Right atrium auricular region (tissue), 2 donors: ENCODE results near the gene CYTH1. TPM values are rescaled to one million over a fixed set of nuclear protein-coding genes. Genes with fewer than 3 reads are reported as not detected.
"Not testable (repeated sequence)": the region's sequence is repeated elsewhere in the genome, so short reads cannot be mapped to it uniquely, and the experiment has no call there.

Experiments
- DNase-seq: peaks from one replicate; pipeline ENCODE4 v3.0.0-alpha.2; 2019; ENCODE audit warnings: low spot score
- H3K27ac ChIP-seq, 2 donors: fragments of 200-600 bp; sonication (generic); 1 replicate in 1 of 2; 2 replicates in 1 of 2; pipeline ENCODE4 v1.5.1; 2016 to 2019
- H3K27me3 ChIP-seq, 2 donors: fragments of 200-600 bp; sonication (generic); one replicate each; pipeline versions ENCODE4 v1.5.1 to v1.6.0; 2017 to 2019
- H3K36me3 ChIP-seq: fragments of 200-600 bp; sonication (generic); one replicate; pipeline ENCODE4 v1.5.1; 2016
- H3K4me1 ChIP-seq, 2 donors: fragments of 200-600 bp; sonication (generic); one replicate each; pipeline versions ENCODE4 v1.5.1 to v1.6.0; 2017 to 2019
- H3K4me3 ChIP-seq, 2 donors: fragments of 200-600 bp; sonication (generic); 1 replicate in 1 of 2; 2 replicates in 1 of 2; pipeline ENCODE4 v1.5.1; 2017 to 2019; ENCODE audit warnings: mild to moderate bottlenecking in 1 of 2, moderate library complexity in 1 of 2
- H3K9me3 ChIP-seq, 2 donors: fragments of 200-600 bp; sonication (generic); one replicate each; pipeline ENCODE4 v1.5.1; 2019
- total RNA-seq, 2 donors: library from RNA; depleted of rRNA; stranded (reverse); fragments of >200 nt; gene quantifications; one replicate each; pipeline ENCODE4 v1.1.0, GENCODE V29; 2016
- TF ChIP-seq, protein P1 (sequence below), 2 donors: fragments of 200-600 bp; sonication (generic); IDR thresholded peaks; one replicate each; pipeline ENCODE4 v1.5.1; 2019; ENCODE audit warnings: antibody characterized with exemption in 2 of 2

The CYTH1 gene
- total RNA-seq, 2 donors from 2014 or later: 23.8 to 31.0 TPM

DNA sequence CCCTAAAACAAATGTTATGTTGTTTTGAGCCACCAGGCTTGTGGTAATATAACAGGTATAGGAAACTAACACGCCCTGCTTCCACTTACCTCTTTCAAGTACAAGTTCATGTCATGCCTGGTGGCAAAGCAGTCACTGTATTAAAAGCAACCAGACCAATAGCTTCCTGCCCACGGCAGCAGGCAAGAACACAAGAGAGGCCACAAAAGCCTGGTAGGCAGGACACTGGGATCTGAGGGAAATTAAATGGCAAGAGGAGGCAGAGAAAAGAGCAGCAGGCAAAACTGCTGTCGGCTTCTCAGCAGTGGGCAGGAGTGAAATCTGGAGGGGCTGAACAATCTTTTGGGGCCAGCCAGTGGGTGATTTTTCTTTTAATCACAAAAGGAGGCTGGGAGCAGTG lies 2.2 kb downstream of the CYTH1 start:
- peaks cover 0 to 33% of the 10 kb centered on the region in 2 donors for H3K4me1 ChIP-seq
- TF ChIP-seq, protein P1, sequence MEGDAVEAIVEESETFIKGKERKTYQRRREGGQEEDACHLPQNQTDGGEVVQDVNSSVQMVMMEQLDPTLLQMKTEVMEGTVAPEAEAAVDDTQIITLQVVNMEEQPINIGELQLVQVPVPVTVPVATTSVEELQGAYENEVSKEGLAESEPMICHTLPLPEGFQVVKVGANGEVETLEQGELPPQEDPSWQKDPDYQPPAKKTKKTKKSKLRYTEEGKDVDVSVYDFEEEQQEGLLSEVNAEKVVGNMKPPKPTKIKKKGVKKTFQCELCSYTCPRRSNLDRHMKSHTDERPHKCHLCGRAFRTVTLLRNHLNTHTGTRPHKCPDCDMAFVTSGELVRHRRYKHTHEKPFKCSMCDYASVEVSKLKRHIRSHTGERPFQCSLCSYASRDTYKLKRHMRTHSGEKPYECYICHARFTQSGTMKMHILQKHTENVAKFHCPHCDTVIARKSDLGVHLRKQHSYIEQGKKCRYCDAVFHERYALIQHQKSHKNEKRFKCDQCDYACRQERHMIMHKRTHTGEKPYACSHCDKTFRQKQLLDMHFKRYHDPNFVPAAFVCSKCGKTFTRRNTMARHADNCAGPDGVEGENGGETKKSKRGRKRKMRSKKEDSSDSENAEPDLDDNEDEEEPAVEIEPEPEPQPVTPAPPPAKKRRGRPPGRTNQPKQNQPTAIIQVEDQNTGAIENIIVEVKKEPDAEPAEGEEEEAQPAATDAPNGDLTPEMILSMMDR (IDR thresholded peaks at IDR 0.05): no peak

DNA sequence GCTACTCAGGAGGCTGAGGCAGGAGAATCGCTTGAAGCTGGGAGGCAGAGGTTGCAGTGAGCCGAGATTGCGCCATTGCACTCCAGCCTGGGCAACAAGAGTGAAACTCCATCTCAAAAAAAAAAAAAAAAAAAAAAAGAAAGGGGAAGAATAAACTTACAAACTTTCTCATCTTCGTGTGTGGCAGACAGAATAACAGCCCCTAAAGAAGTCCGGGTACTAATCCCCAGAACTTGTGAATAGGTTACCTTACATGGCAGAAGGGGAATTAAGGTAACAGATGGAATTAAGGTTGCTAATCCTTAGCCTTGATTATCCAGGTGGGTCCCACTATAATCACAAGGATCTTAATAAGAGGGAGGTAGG lies 2.8 kb downstream of the CYTH1 start:
- H3K36me3 ChIP-seq, H3K27me3 ChIP-seq, DNase-seq, H3K9me3 ChIP-seq, H3K4me3 ChIP-seq: not testable (repeated sequence)
- H3K27ac ChIP-seq: peak overlapping the region; percentile 96 to 97
- peaks cover 0 to 33% of the 10 kb centered on the region in 2 donors for H3K4me1 ChIP-seq

More for the DNA sequence above, 2.2 kb downstream of the CYTH1 start:
- Histone ChIP-seq H3K27me3 (no peaks in the 10 kb centered on the region), H3K36me3 (no peaks in the 10 kb centered on the region), H3K9me3 (no peaks in the 10 kb centered on the region), H3K4me3 (peak overlapping the region in 1 of 2 donors; percentile 100), H3K27ac (peak overlapping the region; percentile 96 to 97)
- DNase-seq: no peak

DNA sequence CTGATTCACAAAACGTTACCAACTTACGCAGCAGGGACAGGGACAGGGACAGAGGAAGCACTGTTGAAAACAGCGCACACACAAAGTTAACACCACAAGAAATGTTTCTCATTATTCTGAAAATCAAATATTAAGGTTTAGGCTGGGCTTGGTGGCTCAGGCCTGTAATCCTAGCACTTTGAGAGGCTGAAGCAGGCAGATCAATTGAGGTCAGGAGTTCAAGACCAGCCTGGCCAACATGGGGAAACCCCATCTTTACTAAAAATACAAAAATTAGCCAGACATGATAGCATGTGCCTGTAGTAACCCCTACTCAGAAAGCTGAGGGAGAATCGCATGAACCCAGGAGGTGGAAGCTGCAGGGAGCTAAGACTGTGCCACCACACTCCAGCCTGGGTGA lies 4.2 kb downstream of the CYTH1 start:
- Histone ChIP-seq H3K27ac (no peak overlapping the region), H3K4me1 (peaks cover 0 to 26% of the 10 kb centered on the region in 2 donors), H3K9me3 (no peaks in the 10 kb centered on the region), H3K36me3 (no peaks in the 10 kb centered on the region), H3K27me3 (no peaks in the 10 kb centered on the region), H3K4me3 (no peak overlapping the region)
- TF ChIP-seq, protein P1 (IDR thresholded peaks at IDR 0.05): no peak
- no peak for DNase-seq

DNA sequence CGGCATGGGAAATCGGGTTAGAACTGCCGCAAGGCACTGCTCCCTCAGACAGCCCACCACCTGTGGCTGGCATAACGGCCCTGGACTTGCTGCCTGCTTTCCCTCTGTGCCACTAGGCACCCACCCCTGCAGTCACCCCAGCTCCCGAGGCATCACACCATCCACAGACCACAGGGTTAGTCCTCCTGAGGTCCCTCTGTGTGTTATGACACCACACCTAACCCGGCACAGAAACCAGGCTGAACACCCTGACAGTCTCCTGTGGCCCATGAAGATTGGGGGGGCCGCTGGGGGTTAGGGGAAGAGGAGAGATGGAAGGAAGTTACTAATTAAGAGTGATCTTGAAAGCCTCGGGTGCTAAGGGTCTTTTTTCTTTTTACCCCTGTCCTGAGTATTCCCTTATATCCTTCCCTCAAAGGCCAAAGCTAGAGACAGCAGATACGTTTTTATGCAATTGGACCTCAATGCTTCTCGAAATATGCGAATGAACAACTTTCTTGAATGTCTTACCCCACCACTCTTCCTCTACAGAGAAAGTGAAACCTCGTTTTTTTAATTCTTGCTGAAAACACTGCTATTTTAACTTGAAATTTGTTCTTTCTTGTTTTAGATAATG lies 7.0 kb downstream of the CYTH1 start:
- H3K4me1 ChIP-seq: peaks cover 0 to 18% of the 10 kb centered on the region in 2 donors
- H3K27ac ChIP-seq: peak overlapping the region; percentile 17 to 33
- peak overlapping the region in 1 of 2 donors; percentile 13 for H3K4me3 ChIP-seq

DNA sequence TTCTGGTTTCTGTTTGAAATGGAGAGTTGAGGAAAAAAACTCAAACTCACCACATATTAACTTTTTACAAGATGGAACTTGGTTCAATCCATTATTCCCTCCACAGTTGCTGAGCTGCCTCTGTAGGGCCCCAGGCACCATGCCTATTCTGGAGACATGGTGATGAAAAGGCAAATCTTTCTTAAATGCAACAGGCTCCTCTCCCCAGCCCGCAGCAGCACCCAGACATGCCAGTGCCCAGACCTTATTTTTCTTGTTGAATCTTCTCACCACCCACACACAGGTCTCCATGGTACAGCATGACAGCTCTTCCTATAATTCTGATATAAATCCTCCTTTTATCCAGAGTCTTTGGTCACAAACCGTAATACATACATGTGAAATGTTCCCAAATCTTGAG lies 7.6 kb downstream of the CYTH1 start:
- Histone ChIP-seq H3K9me3 (no peaks in the 10 kb centered on the region), H3K27me3 (no peaks in the 10 kb centered on the region), H3K4me3 (no peak overlapping the region), H3K4me1 (peaks cover 0 to 12% of the 10 kb centered on the region in 2 donors), H3K27ac (peak overlapping the region; percentile 17 to 33), H3K36me3 (no peaks in the 10 kb centered on the region)
- no peak for DNase-seq
- TF ChIP-seq, protein P1 (IDR thresholded peaks at IDR 0.05): no peak

More for the DNA sequence above, 7.0 kb downstream of the CYTH1 start:
- Histone ChIP-seq H3K36me3 (no peaks in the 10 kb centered on the region), H3K9me3 (no peaks in the 10 kb centered on the region), H3K27me3 (no peaks in the 10 kb centered on the region)
- no peak for DNase-seq
- TF ChIP-seq, protein P1 (IDR thresholded peaks at IDR 0.05): no peak

- TF ChIP-seq, protein P1 (IDR thresholded peaks at IDR 0.05): no peak
- Histone ChIP-seq H3K4me1 (peaks cover 0 to 17% of the 10 kb centered on the region in 2 donors), H3K36me3 (no peaks in the 10 kb centered on the region), H3K27ac (no peak overlapping the region), H3K9me3 (no peaks in the 10 kb centered on the region), H3K4me3 (no peak overlapping the region), H3K27me3 (no peaks in the 10 kb centered on the region)
- DNase-seq: no peak
Observed at GRCh38 chr17:78771758-78772382, 10.2 kb downstream of the CYTH1 start.
